DMS 273 (cell line): ENCODE measurements around the gene NFU1.
"Not testable (repeated sequence)": the region's sequence is repeated elsewhere in the genome, so short reads cannot be mapped to it uniquely, and the experiment has no call there.

ENCODE experiments used
- DNase-seq: peaks from one replicate; lab custom pipeline; 2025; ENCODE audit not compliant: unreplicated experiment; lab: John Stamatoyannopoulos, UW

NFU1 gene

DNA sequence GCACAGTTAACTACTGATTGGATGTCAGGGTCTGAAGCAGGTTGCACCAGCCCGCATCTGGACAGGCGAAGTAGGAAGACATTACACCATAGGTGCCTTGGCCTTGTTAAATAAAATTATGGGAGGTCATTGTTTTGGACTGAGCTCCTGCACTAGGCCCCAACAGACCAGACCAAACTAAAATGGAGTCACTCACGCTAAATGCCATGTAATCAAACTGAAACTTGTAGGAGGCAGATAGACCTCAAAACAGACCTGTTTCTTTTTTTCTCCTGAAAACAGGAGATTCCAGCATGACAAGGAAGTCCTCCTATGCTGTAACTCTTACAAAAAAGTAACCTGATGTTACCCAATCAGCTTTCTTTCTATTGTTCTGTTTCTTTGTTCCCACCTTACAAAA is 15.5 kb upstream of the NFU1 start:
- no peak for DNase-seq

DNA sequence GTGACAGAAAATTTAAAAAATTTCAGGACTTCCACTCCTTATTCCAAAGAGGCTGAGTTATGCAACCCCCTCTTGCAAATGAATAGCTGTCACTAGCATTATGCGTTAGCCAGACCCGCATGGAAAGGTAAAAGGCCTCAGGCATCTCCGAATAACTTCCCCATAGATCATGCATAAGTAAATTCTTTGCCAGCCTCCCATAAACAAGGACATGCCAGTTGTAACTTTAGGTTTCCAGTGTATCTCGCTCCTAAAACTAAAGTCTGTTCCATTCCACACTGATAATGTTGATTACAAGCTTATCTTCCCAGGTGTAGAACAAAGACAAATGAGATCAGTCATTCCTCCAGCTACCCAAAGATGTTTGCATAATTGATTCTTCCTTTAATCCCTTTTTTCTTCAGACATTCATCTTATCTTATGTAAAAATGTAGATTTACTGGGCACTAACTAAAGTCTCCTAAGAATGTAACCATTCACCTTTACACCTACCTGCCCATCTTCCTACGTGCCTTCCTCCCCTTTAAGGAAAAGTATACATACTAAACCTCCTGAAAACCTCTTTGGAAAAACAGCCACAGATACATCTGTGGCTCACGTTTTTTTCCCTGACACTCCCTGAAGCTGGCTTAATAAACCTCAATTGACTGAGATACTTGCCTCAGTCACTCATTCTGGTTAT is 13.6 kb upstream of the NFU1 start:
- no peak for DNase-seq

DNA sequence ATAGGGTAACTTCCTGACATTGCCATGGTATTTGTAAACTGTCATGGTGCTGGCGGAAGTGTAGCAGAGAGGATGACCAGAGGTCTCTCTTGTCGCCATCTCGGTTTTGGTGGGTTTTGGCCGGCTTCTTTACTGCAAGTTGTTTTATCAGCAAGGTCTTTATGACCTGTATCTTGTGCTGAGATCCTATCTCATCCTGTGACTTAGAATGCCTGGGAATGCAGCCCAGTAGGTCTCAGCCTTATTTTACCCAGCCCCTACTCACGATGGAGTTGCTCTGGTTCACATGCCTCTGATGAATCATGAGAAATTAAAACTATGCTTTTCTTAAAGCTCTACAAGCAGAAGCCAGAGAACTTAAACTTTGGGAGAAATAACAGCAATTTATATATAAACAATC is 12.7 kb upstream of the NFU1 start:
- DNase-seq = no peak

DNA sequence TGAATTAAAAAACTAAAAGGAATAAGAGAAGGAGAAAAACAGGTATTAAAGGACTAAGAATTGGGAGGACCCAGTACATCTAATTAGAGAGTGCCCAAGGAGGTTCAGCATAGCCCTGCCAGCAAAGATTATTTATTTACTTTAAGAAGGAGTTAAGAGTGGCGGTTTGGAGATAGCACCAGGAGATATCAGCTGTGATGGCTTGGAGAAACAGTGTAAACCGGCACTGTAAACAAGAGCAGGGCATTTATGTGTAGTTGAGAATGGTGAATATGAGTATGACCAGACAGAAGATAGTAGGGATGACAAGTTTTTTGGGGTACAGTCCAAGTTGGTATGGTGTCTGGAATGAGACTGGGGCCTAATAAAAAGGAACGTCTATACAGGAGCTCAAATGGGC is 6.4 kb upstream of the NFU1 start:
- not testable (repeated sequence) for DNase-seq

DNA sequence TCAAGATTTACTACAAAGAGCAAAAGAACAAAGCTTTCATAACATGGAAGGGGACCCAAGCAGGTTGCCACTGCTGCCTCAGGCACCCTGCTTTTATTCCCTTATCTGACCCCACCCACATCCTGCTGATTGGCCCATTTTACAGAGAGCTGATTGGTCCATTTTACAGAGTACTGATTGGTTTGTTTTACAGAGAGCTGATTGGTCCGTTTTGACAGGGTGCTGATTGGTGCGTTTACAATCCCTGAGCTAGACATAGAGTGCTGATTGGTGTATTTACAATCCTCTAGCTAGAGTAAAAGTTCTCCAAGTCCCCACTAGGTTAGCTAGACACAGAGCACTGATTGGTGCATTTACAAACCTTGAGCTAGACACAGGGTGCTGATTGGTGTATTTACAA is 2.3 kb upstream of the NFU1 start:
- not testable (repeated sequence) for DNase-seq

DNA sequence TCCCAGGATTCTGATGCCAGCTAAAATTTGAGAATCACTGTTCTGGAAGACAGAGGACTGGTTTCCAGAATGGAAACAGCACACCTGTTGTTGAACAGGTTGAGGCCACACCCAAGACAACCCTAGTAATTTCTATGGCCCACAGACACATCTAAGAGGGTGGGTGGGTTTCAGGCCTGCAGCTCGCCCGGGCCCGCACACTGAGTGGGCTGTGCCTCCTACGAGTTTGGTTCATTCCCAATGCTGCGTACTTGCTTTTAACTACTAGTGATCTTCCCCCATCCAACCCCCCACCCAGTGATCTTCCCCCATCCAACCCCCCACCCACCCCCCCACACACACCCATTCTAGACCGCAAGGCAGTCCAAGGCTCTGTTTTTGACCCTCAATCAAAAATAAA is 1.3 kb upstream of the NFU1 start:
- DNase-seq = no peak

DNA sequence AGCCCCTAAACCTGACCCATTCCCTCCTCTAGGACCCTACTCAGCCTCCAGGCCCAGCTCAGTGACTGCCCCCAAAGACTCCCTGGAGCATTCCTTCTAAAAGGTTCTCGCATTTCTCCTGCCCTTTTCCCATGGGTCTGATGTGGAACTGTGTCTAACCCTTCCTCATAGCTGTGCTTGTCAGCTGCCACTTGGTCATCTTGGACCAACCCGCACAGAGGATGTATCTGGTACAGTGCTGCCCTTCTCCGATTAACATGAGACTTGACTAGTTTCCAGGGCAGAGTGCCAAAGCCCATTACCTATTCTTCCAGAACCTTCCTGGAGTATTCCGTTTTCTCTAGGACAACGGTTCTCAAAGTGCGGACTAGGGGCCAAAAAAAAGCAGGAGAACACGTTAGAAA is 518 bp upstream of the NFU1 start:
- no peak for DNase-seq

DNA sequence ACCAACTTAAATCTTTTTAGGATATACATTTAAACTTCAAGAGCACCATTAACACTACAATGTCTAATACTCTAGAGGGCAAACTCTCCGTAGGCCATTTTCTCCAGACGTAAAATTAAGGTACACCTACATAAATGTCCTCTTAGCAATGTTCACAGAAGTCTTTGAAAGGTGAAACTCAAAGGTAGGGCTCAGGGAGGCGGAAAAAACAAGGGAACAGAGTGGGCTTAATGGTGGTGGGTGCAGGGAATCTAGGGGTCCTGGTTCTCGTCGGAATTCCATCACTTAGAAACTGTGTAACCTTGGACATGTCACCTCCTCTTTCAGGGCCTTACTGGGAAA is 668 bp downstream of the NFU1 start:
- DNase-seq = no peak

DNA sequence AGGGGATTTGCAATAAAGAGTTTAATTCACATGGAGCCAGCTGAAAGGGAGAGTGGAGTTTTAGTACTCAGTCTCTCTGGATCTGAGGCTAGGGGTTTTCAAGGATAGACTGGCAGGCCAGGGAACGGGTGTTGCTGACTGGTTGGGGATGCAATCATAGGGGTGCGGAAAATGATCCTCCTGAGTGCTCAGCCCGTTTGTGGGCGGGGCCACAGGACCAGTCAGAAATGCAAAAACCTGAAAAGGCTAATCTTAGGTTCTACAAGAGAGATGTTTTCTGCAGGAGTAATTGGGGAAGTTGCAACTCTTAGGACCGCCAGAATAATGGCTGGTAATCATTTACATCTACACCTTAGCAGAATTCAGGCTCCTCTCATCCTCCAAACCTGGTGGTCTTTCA is 2.5 kb downstream of the NFU1 start:
- no peak for DNase-seq

DNA sequence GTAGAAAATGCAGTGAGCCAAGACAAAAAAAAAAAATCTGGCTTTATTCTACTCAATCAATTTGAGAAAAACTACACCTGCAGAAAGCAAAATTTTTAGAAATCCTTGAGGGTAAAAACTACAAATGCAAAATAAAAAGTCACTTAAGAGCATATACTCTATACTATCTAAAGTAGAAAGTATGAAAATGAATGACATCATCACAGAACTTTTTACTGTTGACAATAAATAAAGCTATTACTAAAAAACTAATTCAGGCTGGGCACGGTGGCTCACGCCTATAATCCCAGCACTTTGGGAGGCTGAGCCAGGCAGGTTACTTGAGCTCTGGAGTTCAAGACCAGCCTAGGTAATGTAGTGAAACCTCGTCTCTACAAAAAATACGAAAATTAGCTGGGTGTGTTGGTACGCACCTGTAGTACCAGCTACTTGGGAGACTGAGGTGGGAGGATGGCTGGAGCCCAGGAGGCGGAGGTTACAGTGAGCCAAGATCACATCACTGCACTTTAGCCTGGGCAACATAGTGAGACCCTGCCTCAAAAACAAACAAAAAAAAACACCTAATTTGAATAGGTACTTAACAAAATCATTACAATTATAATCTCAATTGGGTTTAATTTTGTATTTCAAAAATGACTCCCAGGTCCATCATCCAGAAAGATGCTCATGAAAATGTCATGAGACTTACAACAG is 7.6 kb downstream of the NFU1 start:
- no peak for DNase-seq

DNA sequence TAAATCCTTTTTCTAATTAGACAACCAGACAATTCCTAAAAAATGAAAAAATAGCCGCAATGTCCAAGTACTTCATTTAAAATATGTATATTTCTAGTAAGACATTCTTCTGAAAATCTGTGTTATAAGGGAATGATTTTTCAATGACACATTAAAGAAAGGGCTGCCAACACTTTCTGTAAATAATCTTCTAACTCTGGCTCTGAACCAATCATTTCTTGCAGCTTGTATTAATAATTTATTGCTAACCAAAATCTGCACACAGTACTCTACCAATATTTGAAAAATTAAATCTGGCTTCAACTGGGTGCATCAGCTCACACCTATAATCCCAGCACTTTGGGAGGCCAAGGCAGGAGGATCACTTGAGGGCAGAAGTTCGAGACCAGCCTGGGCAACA is 8.3 kb downstream of the NFU1 start:
- DNase-seq = no peak

DNA sequence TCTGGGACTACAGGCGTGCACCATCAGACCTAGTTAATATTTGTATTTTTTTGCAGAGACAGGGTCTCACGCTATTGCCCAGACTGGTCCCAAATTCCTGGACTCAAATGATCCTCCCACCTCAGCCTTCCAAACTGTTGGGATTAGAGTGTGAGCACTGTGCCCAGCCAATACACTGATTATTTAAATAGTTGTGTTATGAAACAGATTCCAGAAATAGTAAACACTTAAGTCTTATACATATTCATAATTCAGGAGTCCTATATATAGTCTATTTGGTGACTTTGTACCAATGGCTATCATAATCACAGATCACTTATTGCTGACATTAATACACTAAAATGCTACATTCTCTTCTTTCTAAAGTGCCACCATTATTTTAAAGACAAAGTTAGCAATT is 12.8 kb downstream of the NFU1 start:
- no peak for DNase-seq

DNA sequence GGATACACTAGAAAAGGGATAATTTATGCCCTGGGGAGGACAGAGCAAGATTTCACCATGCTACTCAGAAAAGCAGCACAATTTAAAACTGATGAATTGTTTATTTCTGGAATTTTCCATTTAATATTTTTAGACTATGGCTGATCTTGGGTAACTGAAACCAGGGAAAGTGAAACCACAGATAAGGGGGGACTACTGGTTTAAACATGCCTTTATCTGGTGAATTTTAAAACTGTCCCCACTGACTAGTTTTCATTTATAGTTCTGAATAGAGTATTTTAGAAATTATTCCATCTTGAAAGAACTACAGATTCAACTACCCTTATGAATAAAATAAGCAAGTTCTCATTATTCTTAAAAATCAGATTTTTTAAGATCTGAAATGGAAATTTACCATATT is 15.0 kb downstream of the NFU1 start:
- no peak for DNase-seq

DNA sequence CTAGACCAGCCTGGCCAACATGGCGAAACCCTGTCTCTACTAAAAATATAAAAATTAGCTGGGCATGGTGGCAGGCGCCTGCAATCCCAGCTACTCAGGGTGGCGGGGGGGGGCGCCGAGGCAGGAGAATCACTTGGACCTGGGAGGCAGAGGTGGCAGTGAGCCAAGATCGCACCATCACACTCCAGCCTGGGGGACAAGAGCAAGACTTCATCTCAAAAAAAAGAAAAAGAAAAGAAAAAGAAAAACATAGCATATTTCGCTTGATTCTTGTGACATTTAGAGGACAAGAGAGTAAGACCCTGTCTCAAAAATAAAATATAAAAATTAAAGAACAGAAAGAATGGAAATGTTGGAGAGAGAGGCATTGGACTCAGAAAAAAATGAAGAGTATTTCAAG is 18.1 kb downstream of the NFU1 start:
- DNase-seq = not testable (repeated sequence)

DNA sequence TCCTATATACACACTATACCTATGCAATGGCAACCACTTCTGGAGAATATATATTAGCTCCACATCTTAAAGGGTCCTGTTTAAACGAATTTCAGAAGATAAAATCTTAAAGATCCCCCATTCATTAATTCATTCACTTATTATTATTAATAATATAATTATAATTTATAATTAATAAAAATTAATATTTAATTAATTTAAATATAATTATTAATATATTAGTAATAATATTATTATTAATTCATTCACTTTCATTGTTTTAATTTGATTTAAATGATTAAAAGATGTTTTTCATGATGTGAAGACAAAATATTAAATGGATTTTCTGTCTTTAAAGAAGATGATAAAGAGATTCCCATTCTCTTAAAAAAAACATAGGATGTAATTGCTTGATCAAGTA is 21.1 kb downstream of the NFU1 start:
- no peak for DNase-seq

DNA sequence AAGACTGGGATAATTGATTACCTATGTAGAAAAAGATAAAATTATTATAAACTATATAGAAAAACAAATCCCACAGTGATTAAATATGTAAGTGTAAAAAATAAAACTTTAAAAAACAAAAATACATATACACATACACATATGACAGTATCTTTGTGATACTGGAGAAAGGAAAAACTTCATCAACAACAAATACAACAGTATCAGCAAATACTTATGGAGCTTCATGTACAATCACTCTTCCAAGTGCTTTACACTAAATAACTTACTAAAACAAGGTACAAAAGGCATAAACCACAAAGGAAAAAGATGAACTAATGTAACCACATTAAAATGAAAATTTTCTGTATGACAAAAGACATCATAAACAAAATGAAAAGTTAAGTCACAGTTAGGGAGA is 26.1 kb downstream of the NFU1 start:
- DNase-seq = no peak

DNA sequence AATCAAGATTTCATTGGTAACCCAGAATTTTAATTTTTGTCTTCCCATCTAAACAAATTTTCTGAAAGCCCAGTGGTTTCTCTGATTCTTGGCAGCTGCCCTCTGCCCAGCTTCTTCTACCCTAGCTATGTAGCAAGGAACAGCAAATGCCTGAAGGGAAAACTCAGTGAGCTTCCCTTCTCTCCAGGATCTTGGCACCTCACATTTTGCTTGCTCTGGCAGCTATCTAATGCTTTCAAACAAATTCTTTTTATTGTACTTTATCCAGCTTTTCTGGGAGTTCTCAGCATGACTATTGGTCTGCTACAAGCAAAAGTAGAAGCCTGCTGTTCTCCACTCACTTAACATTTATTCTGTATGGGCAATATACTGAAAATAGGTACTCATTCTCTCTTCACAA is 31.9 kb downstream of the NFU1 start:
- no peak for DNase-seq

DNA sequence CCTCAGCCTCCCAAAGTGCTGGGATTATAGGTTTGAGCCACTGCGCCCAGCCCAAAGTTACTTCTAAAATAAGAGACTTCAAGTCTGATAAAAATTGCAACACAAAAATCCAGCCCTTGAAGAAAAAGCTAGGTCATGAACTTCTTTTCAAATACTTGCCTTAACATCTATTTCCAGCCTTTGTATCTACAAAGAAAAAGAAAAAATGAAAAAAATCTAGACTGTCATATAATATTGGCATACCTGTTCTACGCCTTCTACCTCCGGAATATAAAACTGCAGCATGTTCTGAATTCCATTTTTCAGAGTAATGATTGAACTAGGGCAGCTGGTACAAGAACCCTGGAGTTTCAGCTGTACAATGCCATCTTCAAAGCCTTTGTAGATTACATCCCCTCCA is 37.1 kb downstream of the NFU1 start:
- no peak for DNase-seq

DNA sequence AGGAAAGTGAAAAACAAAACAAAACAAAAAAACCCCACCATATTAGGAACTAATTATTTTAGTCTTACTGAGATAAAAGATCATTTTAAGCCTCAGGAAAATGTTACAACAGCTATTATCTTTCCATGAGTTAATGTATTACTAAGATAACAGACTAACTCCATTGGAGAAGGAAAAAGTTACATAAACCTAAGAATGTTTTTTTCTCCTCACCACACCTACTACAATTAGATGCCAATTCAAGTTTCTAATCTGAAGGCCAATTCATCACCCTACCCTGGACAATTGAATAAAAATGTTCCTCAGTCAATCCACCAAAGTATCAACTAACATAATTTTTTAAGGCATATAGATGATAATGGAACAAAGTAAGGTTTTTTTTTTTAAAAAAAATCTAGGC is 40.0 kb downstream of the NFU1 start:
- DNase-seq = no peak

DNA sequence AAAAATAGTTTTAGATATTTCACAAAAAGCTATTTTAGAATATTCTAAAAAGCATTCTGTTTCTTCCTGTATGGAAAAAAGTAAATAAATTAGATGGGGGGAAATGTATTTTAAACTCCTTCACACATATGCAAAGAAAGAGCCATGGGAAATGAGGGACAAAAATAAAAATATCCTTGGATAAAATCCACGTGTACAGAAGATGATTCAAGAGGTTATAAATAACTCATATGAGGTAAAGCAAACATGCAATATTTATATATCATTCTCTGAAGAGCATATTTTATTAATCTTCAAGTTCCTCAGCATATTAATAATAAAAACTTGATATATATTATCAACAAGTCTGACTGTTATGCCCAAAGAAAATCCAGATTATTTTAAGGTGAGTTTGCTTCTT is 41.4 kb downstream of the NFU1 start:
- DNase-seq = no peak

DNA sequence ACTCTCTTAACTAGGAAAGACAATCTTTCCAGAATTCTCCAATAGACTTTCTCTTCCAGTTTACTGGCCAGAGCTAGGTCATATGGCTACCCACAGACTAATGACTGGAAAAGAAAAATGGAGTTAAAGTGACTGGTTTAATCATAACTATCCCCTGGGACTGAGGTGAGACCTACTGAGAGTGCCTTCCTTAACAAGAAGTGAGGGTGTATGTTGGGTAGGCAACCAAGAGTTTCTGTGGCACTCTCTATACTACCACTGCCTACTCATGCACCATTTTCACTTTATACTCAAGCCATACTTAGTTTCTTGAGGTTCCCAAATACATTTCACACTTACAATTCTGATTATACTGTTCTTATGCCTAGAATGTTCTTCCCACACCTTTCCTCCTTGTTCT is 43.3 kb downstream of the NFU1 start:
- no peak for DNase-seq

DNA sequence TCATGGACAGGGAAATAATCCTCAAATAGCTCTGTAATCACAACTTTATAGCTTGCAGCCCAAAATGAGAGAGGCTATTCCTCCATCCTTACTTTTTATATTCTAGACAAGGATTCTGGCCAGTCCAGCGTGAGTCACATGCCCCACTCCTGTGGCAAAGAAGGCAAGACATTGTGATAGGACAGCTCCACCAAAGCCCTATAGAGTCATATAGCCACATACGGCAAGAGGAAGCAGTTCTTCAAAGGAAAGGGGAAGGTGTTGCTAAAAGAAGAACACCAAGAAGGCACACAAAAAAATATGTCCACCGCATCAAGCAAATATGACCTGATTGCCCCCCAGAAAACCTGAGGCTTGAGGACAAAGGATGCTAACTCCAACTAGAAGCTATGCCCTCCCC is 46.8 kb downstream of the NFU1 start:
- DNase-seq = no peak

DNA sequence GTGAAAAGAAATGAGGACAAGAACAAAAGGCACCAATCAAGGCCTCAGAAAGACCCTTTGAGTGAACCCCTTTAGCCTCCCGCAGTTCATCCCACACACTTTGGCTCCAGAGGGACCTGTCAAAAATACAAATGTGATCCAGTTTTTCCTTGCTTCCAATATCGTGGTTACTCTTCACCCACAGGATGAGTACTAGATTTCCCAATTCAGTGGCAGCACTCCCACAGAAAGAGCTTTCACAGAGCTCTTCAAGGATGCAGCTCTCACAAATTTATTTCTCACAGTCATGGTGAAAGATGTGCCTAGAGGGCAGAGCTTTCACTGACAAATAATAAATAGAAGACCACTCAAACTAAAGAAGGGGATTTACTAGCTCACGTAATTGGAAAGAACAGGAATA is 47.2 kb downstream of the NFU1 start:
- no peak for DNase-seq
